DMS79 (cell line): ENCODE data around the gene REEP1.
A peak's percentile ranks its signal among the peaks of the same experiment; 100 is the strongest.
"Not testable (repeated sequence)": the region's sequence is repeated elsewhere in the genome, so short reads cannot be mapped to it uniquely, and the experiment has no call there.

Experiments
- DNase-seq: peaks from one replicate; lab custom pipeline; 2025; lab: John Stamatoyannopoulos, UW

Gene REEP1

GRCh38 chr2:86283411-86284030, 53.9 kb downstream of the REEP1 start:
- peak; percentile 58 for DNase-seq

- no peak for DNase-seq
Measured at GRCh38 chr2:86281066-86281700, 56.2 kb downstream of the REEP1 start.

GRCh38 chr2:86280191-86280667, 57.2 kb downstream of the REEP1 start:
- no peak for DNase-seq

GRCh38 chr2:86275962-86276361, 61.5 kb downstream of the REEP1 start:
- DNase-seq: no peak

- DNase-seq: no peak
Measured at GRCh38 chr2:86275384-86275799, 62.0 kb downstream of the REEP1 start.

- no peak for DNase-seq
Measured at GRCh38 chr2:86274918-86275275, 62.5 kb downstream of the REEP1 start.

GRCh38 chr2:86274265-86274917, 63.0 kb downstream of the REEP1 start:
- no peak for DNase-seq

- no peak for DNase-seq
Measured at GRCh38 chr2:86272111-86272510, 65.3 kb downstream of the REEP1 start.

GRCh38 chr2:86271248-86271647, 66.2 kb downstream of the REEP1 start:
- DNase-seq: no peak

GRCh38 chr2:86263956-86264355, 73.5 kb downstream of the REEP1 start:
- DNase-seq: no peak

- DNase-seq: no peak
Measured at GRCh38 chr2:86260978-86261377, 76.4 kb downstream of the REEP1 start.

GRCh38 chr2:86258106-86258505, 79.3 kb downstream of the REEP1 start:
- no peak for DNase-seq

GRCh38 chr2:86256982-86257381, 80.4 kb downstream of the REEP1 start:
- no peak for DNase-seq

GRCh38 chr2:86256300-86256699, 81.1 kb downstream of the REEP1 start:
- DNase-seq: no peak

GRCh38 chr2:86254576-86255538, 82.6 kb downstream of the REEP1 start:
- peak; percentile 17 for DNase-seq

GRCh38 chr2:86253424-86253823, 84.0 kb downstream of the REEP1 start:
- no peak for DNase-seq

- no peak for DNase-seq
Measured at GRCh38 chr2:86251840-86252266, 85.6 kb downstream of the REEP1 start.

- peak; percentile 21 for DNase-seq
Measured at GRCh38 chr2:86249579-86250391, 87.6 kb downstream of the REEP1 start.

- no peak for DNase-seq
Measured at GRCh38 chr2:86249176-86249575, 88.2 kb downstream of the REEP1 start.

- not testable (repeated sequence) for DNase-seq
Measured at GRCh38 chr2:86245222-86245621, 92.2 kb downstream of the REEP1 start.

- DNase-seq: not testable (repeated sequence)
Measured at GRCh38 chr2:86244781-86245180, 92.6 kb downstream of the REEP1 start.
